Calu3 (cell line): ENCODE data around the gene WDR7. TPM values are rescaled to one million over a fixed set of nuclear protein-coding genes. Genes with fewer than 3 reads are reported as not detected.
"Not testable (repeated sequence)": the region's sequence is repeated elsewhere in the genome, so short reads cannot be mapped to it uniquely, and the experiment has no call there.

Experiments
- BruUV-seq: library from RNA; stranded (reverse); fragments of 400-500 nt; replicated peaks from 2 replicates; lab custom pipeline; 2021; lab: Mats Ljungman, UMichigan
- CTCF ChIA-PET: fragments of 300-600 bp; sonication (Branson Sonifier 250); formaldehyde crosslinking; loops from one replicate; lab custom pipeline; 2022; ENCODE audit warnings: antibody characterized with exemption; lab: Charles Lee
- DNase-seq: peaks from one replicate; pipeline ENCODE4 v3.0.0; 2022
- H3K27ac Mint-ChIP-seq: one replicate; pipeline ENCODE4 v1.8.0; 2022; ENCODE audit warnings: mixed read lengths; ENCODE audit not compliant: unreplicated experiment
- H3K27me3 Mint-ChIP-seq: one replicate; pipeline ENCODE4 v1.8.0; 2022; ENCODE audit warnings: mixed read lengths; ENCODE audit not compliant: unreplicated experiment
- H3K36me3 Mint-ChIP-seq: one replicate; pipeline ENCODE4 v1.8.0; 2022; ENCODE audit warnings: mild to moderate bottlenecking, moderate library complexity, mixed read lengths; ENCODE audit not compliant: insufficient read depth, unreplicated experiment
- H3K4me1 Mint-ChIP-seq: one replicate; pipeline ENCODE4 v1.8.0; 2022; ENCODE audit warnings: mild to moderate bottlenecking, low read depth, mixed read lengths; ENCODE audit not compliant: unreplicated experiment
- H3K4me3 Mint-ChIP-seq: one replicate; pipeline ENCODE4 v1.8.0; 2022; ENCODE audit warnings: mild to moderate bottlenecking, low read depth, moderate library complexity, mixed read lengths; ENCODE audit not compliant: unreplicated experiment
- H3K9me3 Mint-ChIP-seq: one replicate; pipeline ENCODE4 v1.8.0; 2022; ENCODE audit warnings: low read depth, mixed read lengths; ENCODE audit not compliant: unreplicated experiment
- CTCF ChIP-seq: fragments of 200-600 bp; IDR thresholded peaks from one replicate; pipeline ENCODE4 v1.8.0; 2022; ENCODE audit warnings: antibody characterized with exemption; ENCODE audit not compliant: unreplicated experiment
- intact Hi-C: fragments of 100-400 bp; cut with micrococcal nuclease; formaldehyde crosslinking; loops from one replicate; pipeline ENCODE4 v1.10.0; 2022; ENCODE audit not compliant: unreplicated experiment
- total RNA-seq: library from RNA; stranded (reverse); gene quantifications from 2 replicates; pipeline ENCODE4 v1.2.3, GENCODE V29; 2022

Gene WDR7
- total RNA-seq, 1 experiment from 2014 or later = 16.2 TPM

GRCh38 chr18:56649996-56650395 is 1.2 kb upstream of the WDR7 start:
- DNase-seq = no peak
- Mint-ChIP-seq H3K36me3 (peaks cover 16% of the 10 kb centered on the region), H3K4me3 (no peak overlapping the region), H3K4me1 (peaks cover 23% of the 10 kb centered on the region), H3K27me3 (no peaks in the 10 kb centered on the region), H3K9me3 (peaks cover 3% of the 10 kb centered on the region), H3K27ac (no peak overlapping the region)
- no TSS peak for BruUV-seq
- no peak for TF ChIP-seq CTCF
- CTCF ChIA-PET = no interaction called here
- intact Hi-C loops = no loop called here

GRCh38 chr18:56651771-56652092 is 573 bp downstream of the WDR7 start:
- Mint-ChIP-seq H3K9me3 (peaks cover 3% of the 10 kb centered on the region), H3K36me3 (peaks cover 16% of the 10 kb centered on the region), H3K4me3 (peak overlapping the region; percentile 72), H3K27me3 (no peaks in the 10 kb centered on the region), H3K4me1 (peaks cover 23% of the 10 kb centered on the region), H3K27ac (peak overlapping the region; percentile 58)
- DNase-seq = no peak
- CTCF ChIA-PET = interaction anchor here (0.5 to 1.5 kb wide), 3 partner anchors 16 to 1665 kb away, joined by 3 read pairs; no protein-coding TSS in a partner anchor
- no peak for TF ChIP-seq CTCF
- no TSS peak for BruUV-seq
- intact Hi-C loops = no loop called here

- Mint-ChIP-seq H3K4me3 (no peak overlapping the region), H3K4me1 (peaks cover 23% of the 10 kb centered on the region), H3K36me3 (peaks cover 16% of the 10 kb centered on the region), H3K27ac (no peak overlapping the region), H3K27me3 (no peaks in the 10 kb centered on the region), H3K9me3 (peaks cover 3% of the 10 kb centered on the region)
- intact Hi-C loops = no loop called here
- CTCF ChIA-PET = no interaction called here
- no peak for DNase-seq
- TF ChIP-seq CTCF = no peak
- BruUV-seq = no TSS peak
Observed at GRCh38 chr18:56652802-56653201, 1.6 kb downstream of the WDR7 start.

- H3K36me3 Mint-ChIP-seq = peaks cover 16% of the 10 kb centered on the region
- H3K9me3 Mint-ChIP-seq, intact Hi-C loops, H3K27me3 Mint-ChIP-seq, BruUV-seq, H3K27ac Mint-ChIP-seq, CTCF ChIA-PET, DNase-seq, H3K4me3 Mint-ChIP-seq: not testable (repeated sequence)
- peaks cover 23% of the 10 kb centered on the region for H3K4me1 Mint-ChIP-seq
Observed at GRCh38 chr18:56654280-56654679, 3.1 kb downstream of the WDR7 start.

- H3K4me3 Mint-ChIP-seq = no peak overlapping the region
- CTCF ChIA-PET = no interaction called here
- no peaks in the 10 kb centered on the region for H3K27me3 Mint-ChIP-seq
- H3K9me3 Mint-ChIP-seq = no peaks in the 10 kb centered on the region
- no peak for DNase-seq
- intact Hi-C loops = no loop called here
- no peak for TF ChIP-seq CTCF
- no peaks in the 10 kb centered on the region for H3K36me3 Mint-ChIP-seq
- no TSS peak for BruUV-seq
- H3K27ac Mint-ChIP-seq = no peak overlapping the region
- H3K4me1 Mint-ChIP-seq = peaks cover 7% of the 10 kb centered on the region
Observed at GRCh38 chr18:56658261-56658660, 7.1 kb downstream of the WDR7 start.
